ENCODE results near the gene HDHD2. TPM values are rescaled to one million over a fixed set of nuclear protein-coding genes. Genes with fewer than 3 reads are reported as not detected.

HDHD2 gene, protein sequence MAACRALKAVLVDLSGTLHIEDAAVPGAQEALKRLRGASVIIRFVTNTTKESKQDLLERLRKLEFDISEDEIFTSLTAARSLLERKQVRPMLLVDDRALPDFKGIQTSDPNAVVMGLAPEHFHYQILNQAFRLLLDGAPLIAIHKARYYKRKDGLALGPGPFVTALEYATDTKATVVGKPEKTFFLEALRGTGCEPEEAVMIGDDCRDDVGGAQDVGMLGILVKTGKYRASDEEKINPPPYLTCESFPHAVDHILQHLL
- total RNA-seq, result 12.9 and 14.2 TPM in 2 replicates

DNA sequence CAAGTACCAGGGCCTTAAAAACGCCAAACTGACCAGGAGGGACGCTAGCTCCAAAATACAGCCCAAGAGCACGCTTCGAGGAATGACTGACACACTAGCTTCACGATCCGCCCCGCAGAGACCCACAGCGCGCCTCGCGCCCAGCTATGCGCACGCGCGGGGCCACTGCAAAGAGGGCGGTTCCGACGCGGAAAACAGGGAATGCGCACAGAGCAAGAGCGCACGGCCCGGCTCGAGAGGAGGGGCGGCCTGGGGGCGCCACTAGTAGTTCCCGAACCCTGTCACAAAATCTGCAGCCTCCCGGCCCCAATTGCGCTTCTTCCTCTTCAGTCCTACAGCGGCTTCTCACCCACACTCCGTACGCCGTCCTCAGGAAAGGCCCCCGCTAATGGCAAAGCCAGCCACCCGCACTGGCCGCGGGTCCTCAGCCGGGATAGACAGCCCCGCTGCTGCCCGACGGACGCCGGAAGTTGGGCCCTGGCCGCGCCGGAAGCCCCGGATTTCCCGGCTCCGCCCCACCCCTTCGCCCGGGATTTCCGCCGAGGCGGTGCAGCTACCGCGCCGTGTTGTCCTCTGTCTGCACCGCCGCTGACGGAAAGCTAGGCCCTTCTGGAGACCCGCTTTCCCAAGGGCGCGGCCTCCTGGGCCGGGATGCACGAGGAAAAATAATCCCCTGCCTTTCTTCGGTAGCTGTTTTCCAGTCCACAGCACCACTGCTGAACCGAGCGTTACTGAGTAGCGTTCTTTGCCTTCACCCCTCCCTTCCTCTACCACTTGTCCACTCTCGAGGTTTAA is at the start of gene HDHD2:
Gene HDHD2, minus strand, starts transcription at position 472 of the 795 bp plus-strand sequence. CDS start 14,061 bp downstream, outside the sequence.

DNA sequence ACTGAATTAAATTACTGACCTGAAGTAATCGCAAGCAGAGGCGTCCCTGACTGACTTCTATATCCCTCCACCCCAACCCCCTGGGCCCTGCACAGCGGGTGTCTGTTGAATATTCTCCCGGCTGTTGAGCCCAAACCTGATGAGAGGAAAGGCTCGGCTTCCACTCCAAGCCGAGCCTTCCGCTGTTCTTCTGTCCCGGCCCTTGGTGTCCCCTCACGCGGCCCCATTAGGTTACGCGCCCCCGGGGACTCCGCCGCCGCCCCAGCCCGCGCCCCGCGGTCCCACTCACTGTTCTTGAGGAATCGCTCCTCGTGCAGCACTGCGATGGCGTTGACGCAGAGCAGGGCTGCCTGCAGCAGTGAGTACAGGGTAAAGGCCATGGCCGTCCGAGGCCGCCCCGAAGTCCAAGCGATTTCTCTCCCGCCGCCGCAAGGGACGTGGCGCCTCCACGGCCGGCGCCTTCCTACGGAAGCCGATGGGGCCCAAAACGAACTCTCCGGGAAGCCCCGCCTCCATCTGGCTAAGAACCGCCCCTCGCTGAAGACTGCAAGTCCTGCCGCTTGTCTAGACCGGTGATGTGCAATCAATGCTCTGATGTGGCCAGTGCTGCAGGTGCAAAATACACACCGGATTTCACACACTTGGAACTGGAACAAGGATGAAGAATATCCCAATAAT is 25.7 kb upstream of the HDHD2 start, which contains the start of gene IER3IP1:
Gene IER3IP1, minus strand, starts transcription at position 467 of the 678 bp plus-strand sequence. Its CDS starts 87 bp downstream, at position 380.

Other genes starting within 250 kb of the HDHD2 start
- gene PIAS2, start 233.0 kb downstream of the HDHD2 start, total RNA-seq, result 10.6 and 17.7 TPM in 2 replicates
- 3.8 and 9.5 TPM in 2 replicates for gene KATNAL2, start 232.9 kb downstream of the HDHD2 start, total RNA-seq
- gene ELOA2, start 114.9 kb downstream of the HDHD2 start, total RNA-seq, result under 0.01 TPM in 1 of 2 replicates, not detected in the other
- gene IER3IP1, start 25.9 kb upstream of the HDHD2 start, total RNA-seq, result 35.0 and 41.5 TPM in 2 replicates
- not detected in 2 replicates for gene SKOR2, start 101.2 kb upstream of the HDHD2 start, total RNA-seq